Measurements from ENCODE around the gene KLHL36.
"Not testable (repeated sequence)": the region's sequence is repeated elsewhere in the genome, so short reads cannot be mapped to it uniquely, and the experiment has no call there.

KLHL36 gene

GRCh38 chr16:84678541-84678940 lies 30.2 kb downstream of the KLHL36 start:
- Histone ChIP-seq H3K4me3 (ENCODE audit: low read depth in 1 of 2, low read length in 2 of 2) (no peak overlapping the region), H3K4me1 (ENCODE audit: insufficient read depth, low read length) (no peaks in the 10 kb centered on the region), H3K36me3 (ENCODE audit: insufficient read depth, low read length) (no peaks in the 10 kb centered on the region), H3K27ac (ENCODE audit: low read depth, low read length) (no peak overlapping the region), H3K9ac (ENCODE audit: low read length) (no peak overlapping the region), H3K9me3 (ENCODE audit: low read length) (no peaks in the 10 kb centered on the region), H3K27me3 (ENCODE audit: control insufficient read depth in 1 of 2, insufficient read depth in 2 of 2, low read length in 2 of 2) (no peaks in the 10 kb centered on the region)

GRCh38 chr16:84680165-84680842 lies 32.0 kb downstream of the KLHL36 start:
- no peaks in the 10 kb centered on the region for H3K27me3 ChIP-seq (ENCODE audit: control insufficient read depth in 1 of 2, insufficient read depth in 2 of 2, low read length in 2 of 2)
- H3K9ac ChIP-seq (ENCODE audit: low read length) = no peak overlapping the region

GRCh38 chr16:84680843-84681629 lies 32.7 kb downstream of the KLHL36 start:
- H3K9ac ChIP-seq (ENCODE audit: low read length) = no peak overlapping the region
- H3K27ac ChIP-seq (ENCODE audit: low read depth, low read length) = no peak overlapping the region
- H3K4me1 ChIP-seq (ENCODE audit: insufficient read depth, low read length) = no peaks in the 10 kb centered on the region
- H3K9me3 ChIP-seq (ENCODE audit: low read length) = no peaks in the 10 kb centered on the region
- H3K4me3 ChIP-seq (ENCODE audit: low read depth in 1 of 2, low read length in 2 of 2) = no peak overlapping the region
- H3K27me3 ChIP-seq (ENCODE audit: control insufficient read depth in 1 of 2, insufficient read depth in 2 of 2, low read length in 2 of 2) = no peaks in the 10 kb centered on the region
- H3K36me3 ChIP-seq (ENCODE audit: insufficient read depth, low read length) = no peaks in the 10 kb centered on the region

More at GRCh38 chr16:84680165-84680842, 32.0 kb downstream of the KLHL36 start:
- Histone ChIP-seq H3K4me1 (ENCODE audit: insufficient read depth, low read length) (no peaks in the 10 kb centered on the region), H3K36me3 (ENCODE audit: insufficient read depth, low read length) (no peaks in the 10 kb centered on the region), H3K4me3 (ENCODE audit: low read depth in 1 of 2, low read length in 2 of 2) (no peak overlapping the region), H3K9me3 (ENCODE audit: low read length) (no peaks in the 10 kb centered on the region), H3K27ac (ENCODE audit: low read depth, low read length) (no peak overlapping the region)

- H3K27me3 ChIP-seq (ENCODE audit: control insufficient read depth in 1 of 2, insufficient read depth in 2 of 2, low read length in 2 of 2) = no peaks in the 10 kb centered on the region
- no peaks in the 10 kb centered on the region for H3K9me3 ChIP-seq (ENCODE audit: low read length)
- no peak overlapping the region for H3K9ac ChIP-seq (ENCODE audit: low read length)
- no peak overlapping the region for H3K27ac ChIP-seq (ENCODE audit: low read depth, low read length)
- no peaks in the 10 kb centered on the region for H3K36me3 ChIP-seq (ENCODE audit: insufficient read depth, low read length)
- H3K4me3 ChIP-seq (ENCODE audit: low read depth in 1 of 2, low read length in 2 of 2) = no peak overlapping the region
- no peaks in the 10 kb centered on the region for H3K4me1 ChIP-seq (ENCODE audit: insufficient read depth, low read length)
Observed at GRCh38 chr16:84683691-84684591, 35.6 kb downstream of the KLHL36 start.

- Histone ChIP-seq H3K27me3 (ENCODE audit: control insufficient read depth in 1 of 2, insufficient read depth in 2 of 2, low read length in 2 of 2) (no peaks in the 10 kb centered on the region), H3K4me1 (ENCODE audit: insufficient read depth, low read length) (no peaks in the 10 kb centered on the region), H3K9ac (ENCODE audit: low read length) (no peak overlapping the region), H3K36me3 (ENCODE audit: insufficient read depth, low read length) (no peaks in the 10 kb centered on the region), H3K27ac (ENCODE audit: low read depth, low read length) (no peak overlapping the region), H3K4me3 (ENCODE audit: low read depth in 1 of 2, low read length in 2 of 2) (no peak overlapping the region), H3K9me3 (ENCODE audit: low read length) (no peaks in the 10 kb centered on the region)
Observed at GRCh38 chr16:84684592-84684965, 36.3 kb downstream of the KLHL36 start.

- Histone ChIP-seq H3K9ac (ENCODE audit: low read length) (no peak overlapping the region), H3K4me3 (ENCODE audit: low read depth in 1 of 2, low read length in 2 of 2) (no peak overlapping the region), H3K36me3 (ENCODE audit: insufficient read depth, low read length) (no peaks in the 10 kb centered on the region), H3K4me1 (ENCODE audit: insufficient read depth, low read length) (no peaks in the 10 kb centered on the region), H3K27me3 (ENCODE audit: control insufficient read depth in 1 of 2, insufficient read depth in 2 of 2, low read length in 2 of 2) (no peaks in the 10 kb centered on the region), H3K9me3 (ENCODE audit: low read length) (no peaks in the 10 kb centered on the region), H3K27ac (ENCODE audit: low read depth, low read length) (no peak overlapping the region)
Observed at GRCh38 chr16:84685210-84685609, 36.9 kb downstream of the KLHL36 start.

GRCh38 chr16:84686707-84687298 lies 38.5 kb downstream of the KLHL36 start:
- H3K4me1 ChIP-seq (ENCODE audit: insufficient read depth, low read length) = no peaks in the 10 kb centered on the region
- H3K36me3 ChIP-seq (ENCODE audit: insufficient read depth, low read length) = no peaks in the 10 kb centered on the region
- H3K4me3 ChIP-seq (ENCODE audit: low read depth in 1 of 2, low read length in 2 of 2) = no peak overlapping the region
- H3K9ac ChIP-seq (ENCODE audit: low read length) = no peak overlapping the region
- no peak overlapping the region for H3K27ac ChIP-seq (ENCODE audit: low read depth, low read length)
- H3K27me3 ChIP-seq (ENCODE audit: control insufficient read depth in 1 of 2, insufficient read depth in 2 of 2, low read length in 2 of 2) = no peaks in the 10 kb centered on the region
- H3K9me3 ChIP-seq (ENCODE audit: low read length) = no peaks in the 10 kb centered on the region

- Histone ChIP-seq H3K4me1 (ENCODE audit: insufficient read depth, low read length) (no peaks in the 10 kb centered on the region), H3K9ac (ENCODE audit: low read length) (no peak overlapping the region), H3K27ac (ENCODE audit: low read depth, low read length) (no peak overlapping the region), H3K9me3 (ENCODE audit: low read length) (no peaks in the 10 kb centered on the region), H3K36me3 (ENCODE audit: insufficient read depth, low read length) (no peaks in the 10 kb centered on the region), H3K4me3 (ENCODE audit: low read depth in 1 of 2, low read length in 2 of 2) (no peak overlapping the region), H3K27me3 (ENCODE audit: control insufficient read depth in 1 of 2, insufficient read depth in 2 of 2, low read length in 2 of 2) (no peaks in the 10 kb centered on the region)
Observed at GRCh38 chr16:84687715-84688114, 39.4 kb downstream of the KLHL36 start.

GRCh38 chr16:84688163-84688562 lies 39.9 kb downstream of the KLHL36 start:
- H3K27ac ChIP-seq (ENCODE audit: low read depth, low read length); H3K9ac ChIP-seq (ENCODE audit: low read length); H3K4me3 ChIP-seq (ENCODE audit: low read depth in 1 of 2, low read length in 2 of 2); H3K4me1 ChIP-seq (ENCODE audit: insufficient read depth, low read length); H3K36me3 ChIP-seq (ENCODE audit: insufficient read depth, low read length); H3K27me3 ChIP-seq (ENCODE audit: control insufficient read depth in 1 of 2, insufficient read depth in 2 of 2, low read length in 2 of 2); H3K9me3 ChIP-seq (ENCODE audit: low read length): not testable (repeated sequence)

GRCh38 chr16:84689111-84689510 lies 40.8 kb downstream of the KLHL36 start:
- H3K27ac ChIP-seq (ENCODE audit: low read depth, low read length) = no peak overlapping the region
- H3K4me1 ChIP-seq (ENCODE audit: insufficient read depth, low read length) = no peaks in the 10 kb centered on the region
- H3K27me3 ChIP-seq (ENCODE audit: control insufficient read depth in 1 of 2, insufficient read depth in 2 of 2, low read length in 2 of 2) = no peaks in the 10 kb centered on the region
- H3K4me3 ChIP-seq (ENCODE audit: low read depth in 1 of 2, low read length in 2 of 2) = no peak overlapping the region
- no peak overlapping the region for H3K9ac ChIP-seq (ENCODE audit: low read length)
- no peaks in the 10 kb centered on the region for H3K36me3 ChIP-seq (ENCODE audit: insufficient read depth, low read length)
- no peaks in the 10 kb centered on the region for H3K9me3 ChIP-seq (ENCODE audit: low read length)

Measured in muscle layer of colon (tissue), 2 donors.